NCI-H82 (cell line): ENCODE measurements around the gene TMEM63C.

Source experiments
- DNase-seq: peaks from one replicate; lab custom pipeline; 2025; lab: John Stamatoyannopoulos, UW

The TMEM63C gene

GRCh38 chr14:77221241-77221871 is 39.8 kb downstream of the TMEM63C start:
- no peak for DNase-seq

- no peak for DNase-seq
Measured at GRCh38 chr14:77222546-77223225, 41.1 kb downstream of the TMEM63C start.

GRCh38 chr14:77224212-77224611 is 42.6 kb downstream of the TMEM63C start:
- DNase-seq = no peak

- DNase-seq = no peak
Measured at GRCh38 chr14:77225254-77225653, 43.7 kb downstream of the TMEM63C start.

GRCh38 chr14:77225892-77226557 is 44.4 kb downstream of the TMEM63C start:
- no peak for DNase-seq

- DNase-seq = no peak
Measured at GRCh38 chr14:77228056-77228455, 46.5 kb downstream of the TMEM63C start.

GRCh38 chr14:77230914-77231313 is 49.3 kb downstream of the TMEM63C start:
- DNase-seq = no peak

- DNase-seq = no peak
Measured at GRCh38 chr14:77231721-77232120, 50.1 kb downstream of the TMEM63C start.

- peak; percentile 31 for DNase-seq
Measured at GRCh38 chr14:77236814-77237213, 55.2 kb downstream of the TMEM63C start.

- DNase-seq = no peak
Measured at GRCh38 chr14:77238356-77238755, 56.8 kb downstream of the TMEM63C start.

GRCh38 chr14:77238996-77239395 is 57.4 kb downstream of the TMEM63C start:
- DNase-seq = peak; percentile 70

- no peak for DNase-seq
Measured at GRCh38 chr14:77239412-77239811, 57.8 kb downstream of the TMEM63C start.

GRCh38 chr14:77240336-77240915 is 58.8 kb downstream of the TMEM63C start:
- DNase-seq = peak; percentile 24

- no peak for DNase-seq
Measured at GRCh38 chr14:77241955-77242354, 60.4 kb downstream of the TMEM63C start.

GRCh38 chr14:77242752-77243151 is 61.2 kb downstream of the TMEM63C start:
- no peak for DNase-seq

GRCh38 chr14:77243853-77244252 is 62.3 kb downstream of the TMEM63C start:
- DNase-seq = no peak

- no peak for DNase-seq
Measured at GRCh38 chr14:77245820-77246219, 64.2 kb downstream of the TMEM63C start.

GRCh38 chr14:77246784-77247183 is 65.2 kb downstream of the TMEM63C start:
- DNase-seq = no peak

- DNase-seq = no peak
Measured at GRCh38 chr14:77248666-77249065, 67.1 kb downstream of the TMEM63C start.

GRCh38 chr14:77249286-77249685 is 67.7 kb downstream of the TMEM63C start:
- DNase-seq = no peak

GRCh38 chr14:77250927-77251326 is 69.3 kb downstream of the TMEM63C start:
- no peak for DNase-seq

GRCh38 chr14:77251870-77252269 is 70.3 kb downstream of the TMEM63C start:
- no peak for DNase-seq
